KOPT-K1 (cell line): ENCODE data around the gene KSR1.

Source experiments
- H3K27ac ChIP-seq: fragments of 200-600 bp; sonication (generic); 2 replicates; pipeline ENCODE4 v1.5.1; 2016; ENCODE audit warnings: antibody characterized with exemption, mild to moderate bottlenecking, low read depth, low read length; ENCODE audit not compliant: poor library complexity, severe bottlenecking
- H3K36me3 ChIP-seq: fragments of 200-600 bp; sonication (generic); 2 replicates; pipeline ENCODE4 v1.5.1; 2017; ENCODE audit warnings: antibody characterized with exemption, mild to moderate bottlenecking, low read length, moderate library complexity; ENCODE audit not compliant: insufficient read depth
- H3K9me3 ChIP-seq: fragments of 200-600 bp; sonication (generic); 2 replicates; pipeline ENCODE4 v1.5.1; 2017; ENCODE audit warnings: antibody characterized with exemption, low read length, mild to moderate bottlenecking; ENCODE audit not compliant: insufficient read depth, poor library complexity, severe bottlenecking

The KSR1 gene

DNA sequence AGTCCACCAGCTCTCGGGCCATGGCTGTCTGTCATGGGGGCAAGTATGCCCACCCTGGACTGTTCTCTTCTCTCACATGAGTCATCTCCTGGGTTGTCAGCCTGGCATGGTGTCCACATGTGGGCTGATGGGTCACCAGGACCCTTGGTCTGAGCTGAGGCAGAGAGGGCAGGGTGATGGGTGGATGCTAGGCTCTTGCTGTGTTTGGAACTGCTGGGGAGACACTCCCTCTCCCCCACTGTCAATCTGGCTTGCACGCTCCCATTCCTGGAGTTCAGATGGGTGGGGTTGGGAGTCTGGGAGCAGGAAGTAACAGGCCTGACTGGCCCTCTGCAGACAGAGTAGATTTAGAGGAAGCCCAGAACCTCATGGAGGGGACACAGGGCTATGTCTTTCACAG lies 28.9 kb downstream of the KSR1 start:
- Histone ChIP-seq H3K27ac (no peak overlapping the region), H3K36me3 (no peaks in the 10 kb centered on the region), H3K9me3 (no peaks in the 10 kb centered on the region)

DNA sequence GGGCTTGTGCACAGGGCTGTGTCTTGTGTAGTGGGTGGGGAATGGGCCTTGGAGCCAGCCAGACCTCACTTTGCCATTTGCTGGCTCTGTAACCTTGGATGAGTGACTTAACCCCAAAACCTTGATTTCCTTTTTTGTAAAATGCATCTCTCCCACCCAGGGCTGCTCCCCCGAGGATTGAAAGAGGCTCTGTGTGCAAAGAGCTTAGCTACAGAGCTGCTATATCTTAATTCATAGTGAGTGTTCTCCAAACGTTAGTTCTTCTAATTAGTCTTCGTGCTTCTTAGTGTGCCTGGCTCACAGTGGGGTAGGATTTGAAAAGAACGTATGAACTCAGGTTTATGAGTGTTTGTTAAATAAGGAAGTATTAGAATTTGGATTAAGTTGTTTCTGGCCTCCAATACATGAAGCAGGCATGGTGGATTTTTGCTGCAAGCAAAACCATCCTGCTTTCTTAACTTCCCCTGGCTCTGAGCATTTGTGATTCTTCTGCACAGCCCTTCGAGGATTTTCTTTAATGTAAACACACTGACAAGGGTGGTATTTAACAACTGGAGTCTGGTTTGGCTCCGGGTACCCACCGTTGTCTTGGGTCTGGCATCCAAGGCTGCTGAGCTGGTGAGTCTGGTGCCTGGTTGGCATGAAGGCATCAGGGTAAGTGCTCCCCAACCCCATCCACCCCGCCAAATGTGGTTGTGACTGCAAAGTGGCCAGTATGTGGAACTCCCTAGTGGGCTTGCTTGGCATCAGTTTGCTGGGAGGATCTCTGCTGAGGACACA lies 29.7 kb downstream of the KSR1 start:
- Histone ChIP-seq H3K27ac (no peak overlapping the region), H3K36me3 (no peaks in the 10 kb centered on the region), H3K9me3 (no peaks in the 10 kb centered on the region)

- Histone ChIP-seq H3K9me3 (no peaks in the 10 kb centered on the region), H3K27ac (no peak overlapping the region), H3K36me3 (no peaks in the 10 kb centered on the region)
Observed at GRCh38 chr17:27486741-27487140, 30.5 kb downstream of the KSR1 start.

GRCh38 chr17:27488231-27488630 lies 32.0 kb downstream of the KSR1 start:
- no peak overlapping the region for H3K27ac ChIP-seq
- H3K9me3 ChIP-seq, result no peaks in the 10 kb centered on the region
- no peaks in the 10 kb centered on the region for H3K36me3 ChIP-seq

DNA sequence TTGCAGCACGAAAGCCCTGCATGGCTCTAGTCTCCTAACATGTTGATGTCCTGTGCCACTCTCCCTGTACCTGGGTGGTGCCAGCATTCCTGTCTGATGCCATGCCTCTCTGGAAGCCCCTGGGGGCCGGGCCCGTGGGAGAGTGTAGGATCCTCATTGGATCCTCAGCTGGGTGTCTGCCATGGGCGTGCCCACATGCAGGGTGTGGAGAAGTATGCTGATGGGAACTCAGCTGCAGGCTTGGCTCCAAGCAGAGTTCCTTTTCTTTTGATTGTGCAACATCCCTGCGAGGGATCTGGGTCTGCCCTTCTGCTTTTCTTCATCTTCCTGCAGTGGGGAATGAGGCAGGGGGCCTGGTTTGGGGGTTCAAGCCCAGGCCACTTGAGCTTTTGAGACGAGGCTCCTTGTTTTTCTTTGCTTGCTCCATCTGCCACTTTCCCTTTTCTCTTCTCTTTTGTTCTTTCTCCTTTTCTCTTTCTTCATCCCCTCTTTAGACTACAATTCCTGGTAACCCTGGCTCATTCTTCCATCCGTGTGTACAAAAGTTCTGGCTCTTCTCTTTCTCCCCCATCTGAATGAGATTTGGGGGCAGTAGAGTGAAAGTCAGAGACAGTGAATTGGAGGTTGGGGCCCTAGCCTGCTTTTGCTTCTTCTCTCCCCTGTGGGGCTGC lies 32.9 kb downstream of the KSR1 start:
- no peaks in the 10 kb centered on the region for H3K9me3 ChIP-seq
- H3K27ac ChIP-seq, result no peak overlapping the region
- H3K36me3 ChIP-seq, result no peaks in the 10 kb centered on the region

GRCh38 chr17:27490391-27490790 lies 34.1 kb downstream of the KSR1 start:
- Histone ChIP-seq H3K36me3 (no peaks in the 10 kb centered on the region), H3K27ac (no peak overlapping the region), H3K9me3 (no peaks in the 10 kb centered on the region)

- Histone ChIP-seq H3K9me3 (no peaks in the 10 kb centered on the region), H3K36me3 (no peaks in the 10 kb centered on the region), H3K27ac (no peak overlapping the region)
Observed at GRCh38 chr17:27491713-27492190, 35.5 kb downstream of the KSR1 start.

- Histone ChIP-seq H3K36me3 (no peaks in the 10 kb centered on the region), H3K27ac (no peak overlapping the region), H3K9me3 (no peaks in the 10 kb centered on the region)
Observed at GRCh38 chr17:27492470-27492869, 36.2 kb downstream of the KSR1 start.

- H3K36me3 ChIP-seq, result no peaks in the 10 kb centered on the region
- H3K9me3 ChIP-seq, result no peaks in the 10 kb centered on the region
- H3K27ac ChIP-seq, result no peak overlapping the region
Observed at GRCh38 chr17:27493088-27493487, 36.8 kb downstream of the KSR1 start.

DNA sequence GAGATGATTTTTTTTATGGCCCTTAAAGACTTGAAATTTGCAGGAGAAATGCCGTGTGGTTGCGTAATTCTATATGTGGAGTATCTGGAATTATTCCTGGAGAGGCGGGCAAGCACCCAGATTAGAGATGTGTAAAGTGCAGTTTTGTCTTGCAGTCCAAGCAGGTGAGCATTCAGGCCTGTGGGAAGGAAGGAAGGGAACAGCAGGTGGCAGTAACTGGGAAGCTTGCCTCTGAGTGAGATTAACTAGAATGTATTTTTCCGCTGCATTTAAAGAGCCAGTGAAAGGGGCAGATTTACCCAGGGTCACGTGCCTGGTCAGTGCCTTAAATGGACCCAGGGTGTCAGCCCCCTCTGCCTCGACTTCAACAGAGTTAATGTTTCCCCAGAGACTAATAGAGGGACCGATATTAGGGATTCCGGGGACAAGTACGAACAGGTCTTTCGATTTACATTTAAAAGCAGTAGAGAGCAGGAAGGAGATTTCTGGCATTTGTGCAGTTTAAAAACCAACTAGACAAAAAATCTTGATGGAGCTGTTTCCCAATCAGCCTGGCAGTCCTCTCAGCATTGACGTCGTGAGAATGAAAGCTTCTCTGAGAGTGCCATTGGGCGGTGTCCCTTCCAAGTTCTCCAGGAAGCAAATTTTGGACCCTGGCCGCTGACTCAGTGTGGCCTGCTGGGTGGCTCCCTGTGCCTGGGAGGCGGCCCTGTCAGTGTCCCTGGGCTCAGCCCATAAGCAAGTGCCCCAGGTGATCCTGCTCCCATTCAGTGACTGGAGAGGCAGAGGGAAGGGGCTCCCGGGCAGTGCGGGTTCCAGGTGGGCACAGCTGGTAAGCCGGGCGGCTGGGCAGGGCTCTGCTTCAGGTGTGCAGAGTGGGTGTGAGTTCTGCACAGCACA lies 38.2 kb downstream of the KSR1 start:
- H3K9me3 ChIP-seq, result no peaks in the 10 kb centered on the region
- H3K36me3 ChIP-seq, result no peaks in the 10 kb centered on the region
- H3K27ac ChIP-seq, result no peak overlapping the region

- H3K27ac ChIP-seq, result no peak overlapping the region
- no peaks in the 10 kb centered on the region for H3K36me3 ChIP-seq
- peaks cover 7% of the 10 kb centered on the region for H3K9me3 ChIP-seq
Observed at GRCh38 chr17:27495460-27495859, 39.2 kb downstream of the KSR1 start.

DNA sequence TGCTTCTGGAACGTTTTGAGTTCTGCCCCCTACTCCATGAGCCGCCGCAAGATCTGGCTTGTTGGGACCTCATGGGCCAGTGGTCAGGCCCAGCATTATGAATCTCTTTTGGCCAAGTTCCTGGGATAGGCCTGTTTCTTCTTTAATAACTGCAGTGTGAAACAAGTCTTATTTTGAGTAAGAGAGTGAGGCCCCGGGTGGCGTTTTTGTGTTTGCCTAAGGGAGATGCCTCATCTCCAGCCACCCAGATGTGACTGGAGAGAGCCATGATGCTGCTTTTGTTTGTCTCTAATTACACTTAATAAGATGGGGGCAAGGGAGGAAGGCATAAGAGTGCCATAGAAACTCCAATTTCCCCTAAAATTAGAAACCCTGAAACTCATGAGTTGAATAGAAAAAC lies 39.8 kb downstream of the KSR1 start:
- Histone ChIP-seq H3K27ac (no peak overlapping the region), H3K9me3 (peaks cover 12% of the 10 kb centered on the region), H3K36me3 (no peaks in the 10 kb centered on the region)

DNA sequence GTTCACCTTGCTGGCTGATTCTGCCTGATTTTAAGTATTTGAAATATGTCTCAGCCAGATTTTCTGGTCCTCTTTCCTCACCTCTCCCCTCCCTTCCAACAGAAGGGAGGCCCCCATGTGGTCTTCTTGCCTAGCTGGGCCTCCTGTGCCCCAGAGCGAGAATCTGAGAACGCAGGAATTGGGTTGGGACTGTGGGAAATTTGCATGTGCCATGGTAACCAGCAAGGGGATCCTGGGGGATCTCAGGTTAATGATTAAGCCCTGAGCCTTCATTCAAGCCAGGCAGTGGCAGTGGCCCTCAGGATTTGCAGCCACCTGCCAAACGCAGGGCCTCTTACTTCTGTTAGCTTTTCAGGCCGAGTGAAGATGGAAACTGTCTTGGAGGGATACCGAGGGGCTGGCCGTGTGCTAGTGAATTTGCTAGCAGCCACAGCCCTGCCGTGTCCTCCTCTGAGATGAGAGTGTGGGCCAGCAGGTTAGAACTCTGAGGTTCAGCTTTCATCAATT lies 40.2 kb downstream of the KSR1 start:
- peaks cover 17% of the 10 kb centered on the region for H3K9me3 ChIP-seq
- H3K27ac ChIP-seq, result no peak overlapping the region
- H3K36me3 ChIP-seq, result no peaks in the 10 kb centered on the region

- no peaks in the 10 kb centered on the region for H3K36me3 ChIP-seq
- H3K9me3 ChIP-seq, result peaks cover 21% of the 10 kb centered on the region
- no peak overlapping the region for H3K27ac ChIP-seq
Observed at GRCh38 chr17:27496971-27497370, 40.7 kb downstream of the KSR1 start.

- no peak overlapping the region for H3K27ac ChIP-seq
- H3K9me3 ChIP-seq, result peaks cover 29% of the 10 kb centered on the region
- H3K36me3 ChIP-seq, result no peaks in the 10 kb centered on the region
Observed at GRCh38 chr17:27497696-27498095, 41.4 kb downstream of the KSR1 start.
